DND-41 (cell line): ENCODE results near the gene SERPINA4.

Source experiments
- ATAC-seq: fragments of 200-7000 bp; cut with Tn5 transposase; 3 replicates; pipeline ENCODE4 v1.9.1; 2021; ENCODE audit warnings: low read depth; ENCODE audit not compliant: insufficient read depth
- DNase-seq: peaks from one replicate; pipeline ENCODE4 v3.0.0-alpha.2; 2020
- H2AFZ ChIP-seq: 2 replicates; pipeline ENCODE4 v1.6.0; 2012; ENCODE audit warnings: low read depth, low read length
- H3K27ac ChIP-seq: 2 replicates; pipeline ENCODE4 v1.5.1; 2012; ENCODE audit warnings: low read length, inconsistent platforms
- H3K27me3 ChIP-seq: fragments of 200-600 bp; sonication (generic); 2 replicates; pipeline ENCODE4 v1.6.0; 2012; ENCODE audit warnings: low read length, mild to moderate bottlenecking, inconsistent platforms; ENCODE audit not compliant: insufficient read depth, poor library complexity
- H3K36me3 ChIP-seq: 2 replicates; pipeline ENCODE4 v1.5.1; 2012; ENCODE audit warnings: low read length, inconsistent platforms; ENCODE audit not compliant: insufficient read depth
- H3K4me1 ChIP-seq: 2 replicates; pipeline ENCODE4 v1.5.1; 2012; ENCODE audit warnings: mild to moderate bottlenecking, low read length; ENCODE audit not compliant: insufficient read depth
- H3K4me2 ChIP-seq: 2 replicates; pipeline ENCODE4 v1.6.0; 2012; ENCODE audit warnings: mild to moderate bottlenecking, moderate library complexity, low read length, inconsistent platforms; ENCODE audit not compliant: insufficient read depth
- H3K4me3 ChIP-seq, 2 experiments: fragments of 200-600 bp in 1 of 2; shearing (Covaris generic) in 1 of 2; 2 replicates each; pipeline ENCODE4 v1.5.1; 2012 to 2016; ENCODE audit warnings: inconsistent platforms in 2 of 2, low read length in 2 of 2, mild to moderate bottlenecking in 2 of 2, low read depth in 1 of 2, moderate library complexity in 1 of 2
- H3K79me2 ChIP-seq: 2 replicates; pipeline ENCODE4 v1.6.0; 2012; ENCODE audit warnings: low read length, inconsistent platforms; ENCODE audit not compliant: insufficient read depth
- H3K9ac ChIP-seq: 2 replicates; pipeline ENCODE4 v1.6.0; 2012; ENCODE audit warnings: low read depth, mild to moderate bottlenecking, inconsistent platforms, low read length, moderate library complexity
- H3K9me3 ChIP-seq: 2 replicates; pipeline ENCODE4 v1.5.1; 2012; ENCODE audit warnings: low read length, moderate library complexity, mild to moderate bottlenecking, inconsistent platforms; ENCODE audit not compliant: insufficient read depth, severe bottlenecking
- H4K20me1 ChIP-seq: 2 replicates; pipeline ENCODE4 v1.6.0; 2012; ENCODE audit warnings: low read length; ENCODE audit not compliant: insufficient read depth
- EZH2 ChIP-seq: IDR thresholded peaks from 3 replicates; pipeline ENCODE4 v1.6.1; 2012; ENCODE audit warnings: borderline replicate concordance, low read depth, mild to moderate bottlenecking, moderate library complexity, low read length, inconsistent platforms; ENCODE audit not compliant: severe bottlenecking
- TF ChIP-seq, protein P1 (sequence below): IDR thresholded peaks from 2 replicates; pipeline ENCODE4 v1.5.1; 2012; ENCODE audit warnings: borderline replicate concordance, low read length, moderate library complexity, mild to moderate bottlenecking; ENCODE audit not compliant: poor library complexity, severe bottlenecking; ENCODE audit errors: extremely low read depth

The SERPINA4 gene

DNA sequence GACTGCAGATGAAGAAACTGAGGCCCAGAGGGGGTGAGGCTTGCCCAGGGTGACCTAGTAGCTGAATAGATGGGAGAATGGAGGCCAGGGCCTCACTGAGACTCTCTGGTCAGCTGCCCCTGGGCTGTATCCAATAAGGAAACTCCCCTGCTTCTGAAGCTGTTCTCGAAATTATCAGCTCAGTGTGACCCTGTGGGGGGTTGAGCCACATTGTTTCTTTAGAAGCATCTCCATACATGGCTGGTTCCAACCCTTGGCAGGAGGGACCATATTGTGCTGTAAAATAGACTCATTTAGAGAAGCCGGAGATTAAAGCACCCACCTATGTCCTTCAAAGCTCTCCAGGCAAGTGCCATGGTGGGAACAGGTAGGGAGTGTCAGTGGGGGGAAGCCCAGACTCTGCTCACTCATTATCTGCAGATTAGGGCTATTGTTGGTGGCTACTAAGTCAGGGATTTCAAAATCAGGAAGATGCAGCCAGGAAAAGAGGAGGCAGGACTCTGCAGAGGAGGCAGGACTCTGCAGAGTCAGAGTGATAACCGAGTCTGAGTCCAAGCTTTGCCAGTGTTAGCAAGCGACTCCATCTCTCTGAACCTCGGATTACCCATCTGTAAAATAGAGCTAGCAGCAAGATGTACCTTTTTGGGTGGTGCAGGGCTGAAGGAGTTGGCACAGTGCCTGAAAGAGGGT, 23.5 kb downstream of the SERPINA4 start:
- H4K20me1 ChIP-seq, result no peaks in the 10 kb centered on the region
- no peaks in the 10 kb centered on the region for H3K36me3 ChIP-seq
- H3K27ac ChIP-seq, result no peak overlapping the region
- H3K79me2 ChIP-seq, result no peaks in the 10 kb centered on the region
- H3K9ac ChIP-seq, result no peak overlapping the region
- ATAC-seq (no peak), DNase-seq (no peak)
- no peaks in the 10 kb centered on the region for H3K27me3 ChIP-seq
- H3K4me3 ChIP-seq, result no peak overlapping the region
- H3K4me1 ChIP-seq, result no peaks in the 10 kb centered on the region
- H3K9me3 ChIP-seq, result no peaks in the 10 kb centered on the region
- H2AFZ ChIP-seq, result no peak overlapping the region
- TF ChIP-seq, protein P1, sequence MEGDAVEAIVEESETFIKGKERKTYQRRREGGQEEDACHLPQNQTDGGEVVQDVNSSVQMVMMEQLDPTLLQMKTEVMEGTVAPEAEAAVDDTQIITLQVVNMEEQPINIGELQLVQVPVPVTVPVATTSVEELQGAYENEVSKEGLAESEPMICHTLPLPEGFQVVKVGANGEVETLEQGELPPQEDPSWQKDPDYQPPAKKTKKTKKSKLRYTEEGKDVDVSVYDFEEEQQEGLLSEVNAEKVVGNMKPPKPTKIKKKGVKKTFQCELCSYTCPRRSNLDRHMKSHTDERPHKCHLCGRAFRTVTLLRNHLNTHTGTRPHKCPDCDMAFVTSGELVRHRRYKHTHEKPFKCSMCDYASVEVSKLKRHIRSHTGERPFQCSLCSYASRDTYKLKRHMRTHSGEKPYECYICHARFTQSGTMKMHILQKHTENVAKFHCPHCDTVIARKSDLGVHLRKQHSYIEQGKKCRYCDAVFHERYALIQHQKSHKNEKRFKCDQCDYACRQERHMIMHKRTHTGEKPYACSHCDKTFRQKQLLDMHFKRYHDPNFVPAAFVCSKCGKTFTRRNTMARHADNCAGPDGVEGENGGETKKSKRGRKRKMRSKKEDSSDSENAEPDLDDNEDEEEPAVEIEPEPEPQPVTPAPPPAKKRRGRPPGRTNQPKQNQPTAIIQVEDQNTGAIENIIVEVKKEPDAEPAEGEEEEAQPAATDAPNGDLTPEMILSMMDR, result no peak
- no peak for TF ChIP-seq EZH2
- H3K4me2 ChIP-seq, result no peak overlapping the region

DNA sequence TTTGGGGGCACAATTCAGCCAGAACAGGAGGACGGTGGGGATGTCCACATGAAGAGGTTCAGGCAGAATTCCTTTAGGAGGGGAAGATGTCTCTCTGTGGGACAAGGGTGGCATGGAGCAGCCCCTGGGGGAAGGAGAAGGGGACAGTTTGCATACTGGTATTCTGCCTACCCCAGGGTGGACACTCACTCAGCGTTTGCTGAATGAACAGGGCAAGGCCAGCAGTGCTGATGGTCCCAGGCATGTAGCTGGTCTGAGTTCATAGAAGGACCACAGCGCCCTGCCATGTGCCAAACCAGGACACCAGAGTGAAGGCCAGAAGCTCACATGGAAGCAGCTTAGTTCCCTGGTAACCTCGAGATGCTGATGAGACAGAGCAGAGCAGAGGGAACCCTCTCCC, 25.4 kb downstream of the SERPINA4 start:
- no peak for ATAC-seq
- H3K4me2 ChIP-seq, result no peak overlapping the region
- H3K4me3 ChIP-seq, result no peak overlapping the region

DNA sequence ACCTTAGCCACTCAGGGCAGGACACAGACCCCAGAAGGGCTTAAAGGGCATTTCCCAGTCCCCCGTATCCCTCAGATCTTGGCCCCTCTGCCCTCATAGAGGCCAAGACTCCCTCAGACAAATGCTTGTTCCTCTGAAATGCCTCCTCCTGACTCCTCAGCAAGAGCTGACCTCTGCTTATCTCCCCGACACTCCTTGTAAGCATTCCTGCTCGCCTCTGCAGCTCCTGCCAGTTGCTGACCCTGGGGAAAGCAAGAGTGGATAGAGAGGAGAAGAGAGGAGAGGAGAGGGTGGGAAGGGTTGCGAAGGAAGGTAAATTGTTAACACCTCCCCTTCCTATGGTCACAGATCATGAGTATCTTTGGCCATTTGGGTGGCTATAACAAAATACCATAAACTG, 27.1 kb downstream of the SERPINA4 start:
- H3K4me1 ChIP-seq, result no peaks in the 10 kb centered on the region
- no peaks in the 10 kb centered on the region for H3K9me3 ChIP-seq
- ATAC-seq (no peak), DNase-seq (no peak)
- no peak overlapping the region for H3K9ac ChIP-seq
- H4K20me1 ChIP-seq, result no peaks in the 10 kb centered on the region
- H3K79me2 ChIP-seq, result no peaks in the 10 kb centered on the region
- TF ChIP-seq, protein P1, result no peak
- TF ChIP-seq EZH2, result no peak
- no peak overlapping the region for H2AFZ ChIP-seq
- H3K4me2 ChIP-seq, result no peak overlapping the region
- no peak overlapping the region for H3K4me3 ChIP-seq
- no peaks in the 10 kb centered on the region for H3K27me3 ChIP-seq
- H3K27ac ChIP-seq, result no peak overlapping the region
- no peaks in the 10 kb centered on the region for H3K36me3 ChIP-seq

More for the DNA sequence above, 25.4 kb downstream of the SERPINA4 start:
- Histone ChIP-seq H3K36me3 (no peaks in the 10 kb centered on the region), H3K27ac (no peak overlapping the region), H2AFZ (no peak overlapping the region), H3K4me1 (no peaks in the 10 kb centered on the region), H3K27me3 (no peaks in the 10 kb centered on the region), H3K9me3 (no peaks in the 10 kb centered on the region), H3K9ac (no peak overlapping the region), H4K20me1 (no peaks in the 10 kb centered on the region), H3K79me2 (no peaks in the 10 kb centered on the region)
- DNase-seq, result no peak
- TF ChIP-seq, protein P1, result no peak
- no peak for TF ChIP-seq EZH2
